ENCODE measurements around the gene CD3G. TPM values are rescaled to one million over a fixed set of nuclear protein-coding genes. Genes with fewer than 3 reads are reported as not detected.

The CD3G gene
- total RNA-seq, 6 donors from 2014 or later = 1.00 to 5.5 (median 1.9) TPM; not detected in 1

DNA sequence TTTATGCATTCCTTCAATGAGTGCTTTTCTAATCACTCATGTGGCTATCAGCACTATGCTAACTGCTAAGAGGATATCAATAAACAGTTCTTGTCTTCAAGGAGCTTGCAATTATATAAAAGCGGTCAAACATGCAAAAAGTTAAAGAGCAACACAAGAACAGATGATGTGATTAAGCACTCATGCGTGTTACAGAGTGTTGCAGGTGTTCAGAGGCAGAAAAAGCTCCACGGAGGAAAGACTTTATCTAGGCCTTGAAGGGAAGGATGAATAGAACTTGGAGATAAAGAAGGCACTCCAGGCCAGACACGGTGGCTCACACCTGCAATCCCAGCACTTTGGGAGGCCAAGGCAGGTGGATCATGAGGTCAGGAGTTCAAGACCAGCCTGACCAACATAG, 26.0 kb upstream of the CD3G start:
- ATAC-seq (ENCODE audit: low FRiP score in 2 of 2) (no peak), DNase-seq (no peak)
- Histone ChIP-seq H3K27me3 (no peaks in the 10 kb centered on the region), H3K4me1 (peaks cover 34 to 53% (median 44%) of the 10 kb centered on the region in 4 donors), H3K36me3 (no peaks in the 10 kb centered on the region), H3K4me3 (no peak overlapping the region), H3K9me3 (no peaks in the 10 kb centered on the region), H3K27ac (peak overlapping the region in 2 of 4 donors; percentile 32 to 35)
- WGBS, 2 donors = 67 to 82% methylated on average over 4 of the region's 4 CpGs
- TF ChIP-seq POLR2A (IDR thresholded peaks at IDR 0.05) (no peak), EP300 (IDR thresholded peaks at IDR 0.05) (no peak), POLR2AphosphoS5 (IDR thresholded peaks at IDR 0.05) (no peak)
- TF ChIP-seq, protein P1, sequence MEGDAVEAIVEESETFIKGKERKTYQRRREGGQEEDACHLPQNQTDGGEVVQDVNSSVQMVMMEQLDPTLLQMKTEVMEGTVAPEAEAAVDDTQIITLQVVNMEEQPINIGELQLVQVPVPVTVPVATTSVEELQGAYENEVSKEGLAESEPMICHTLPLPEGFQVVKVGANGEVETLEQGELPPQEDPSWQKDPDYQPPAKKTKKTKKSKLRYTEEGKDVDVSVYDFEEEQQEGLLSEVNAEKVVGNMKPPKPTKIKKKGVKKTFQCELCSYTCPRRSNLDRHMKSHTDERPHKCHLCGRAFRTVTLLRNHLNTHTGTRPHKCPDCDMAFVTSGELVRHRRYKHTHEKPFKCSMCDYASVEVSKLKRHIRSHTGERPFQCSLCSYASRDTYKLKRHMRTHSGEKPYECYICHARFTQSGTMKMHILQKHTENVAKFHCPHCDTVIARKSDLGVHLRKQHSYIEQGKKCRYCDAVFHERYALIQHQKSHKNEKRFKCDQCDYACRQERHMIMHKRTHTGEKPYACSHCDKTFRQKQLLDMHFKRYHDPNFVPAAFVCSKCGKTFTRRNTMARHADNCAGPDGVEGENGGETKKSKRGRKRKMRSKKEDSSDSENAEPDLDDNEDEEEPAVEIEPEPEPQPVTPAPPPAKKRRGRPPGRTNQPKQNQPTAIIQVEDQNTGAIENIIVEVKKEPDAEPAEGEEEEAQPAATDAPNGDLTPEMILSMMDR (IDR thresholded peaks at IDR 0.05) = no peak

DNA sequence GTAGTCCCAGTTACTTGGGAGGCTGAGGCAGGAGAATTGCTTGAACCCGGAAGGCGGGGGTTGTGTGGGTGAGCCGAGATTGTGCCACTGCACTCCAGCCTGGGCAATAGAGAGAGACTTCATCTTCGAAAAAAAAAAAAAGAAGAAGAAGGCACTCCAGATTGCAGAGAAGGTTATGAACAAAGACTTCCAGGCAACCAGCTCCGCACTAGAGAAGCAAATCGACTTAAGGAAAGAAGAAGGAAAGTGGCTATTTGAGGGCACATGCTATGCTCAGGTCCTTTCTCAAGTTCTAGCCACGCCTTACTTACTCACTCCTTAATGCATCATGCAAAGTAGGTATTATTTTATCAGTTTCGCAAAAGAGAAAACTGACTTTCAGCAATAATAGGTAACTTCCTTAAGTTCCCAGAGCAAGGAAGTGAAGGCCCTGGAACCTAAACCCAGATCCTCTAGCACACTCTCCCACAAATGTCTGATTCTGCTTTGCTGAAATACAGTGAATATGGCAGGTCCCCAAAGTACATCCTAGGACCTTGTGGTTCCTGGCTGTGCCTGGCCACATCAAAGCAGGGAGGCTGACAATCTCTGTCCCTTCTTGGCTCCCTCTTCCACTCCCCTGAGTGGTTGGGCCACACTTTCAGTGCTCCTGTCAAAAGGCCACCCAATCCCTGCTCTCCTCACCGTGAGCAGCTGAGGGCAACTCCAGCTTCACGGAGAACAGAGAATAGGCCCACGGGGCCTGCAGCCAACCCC, 25.4 kb upstream of the CD3G start:
- Histone ChIP-seq H3K27ac (peak overlapping the region; percentile 35 to 48 (median 42)), H3K27me3 (no peaks in the 10 kb centered on the region), H3K36me3 (no peaks in the 10 kb centered on the region), H3K9me3 (no peaks in the 10 kb centered on the region), H3K4me3 (no peak overlapping the region), H3K4me1 (peaks cover 34 to 53% (median 44%) of the 10 kb centered on the region in 4 donors)
- 52 to 76% methylated on average over 11 of the region's 11 CpGs for WGBS, 2 donors
- TF ChIP-seq POLR2A (IDR thresholded peaks at IDR 0.05) (no peak), POLR2AphosphoS5 (IDR thresholded peaks at IDR 0.05) (no peak), EP300 (IDR thresholded peaks at IDR 0.05) (no peak)
- TF ChIP-seq, protein P1 (IDR thresholded peaks at IDR 0.05) = no peak
- DNase-seq (no peak), ATAC-seq (ENCODE audit: low FRiP score in 2 of 2) (peak in 1 of 2 donors; percentile 33)

DNA sequence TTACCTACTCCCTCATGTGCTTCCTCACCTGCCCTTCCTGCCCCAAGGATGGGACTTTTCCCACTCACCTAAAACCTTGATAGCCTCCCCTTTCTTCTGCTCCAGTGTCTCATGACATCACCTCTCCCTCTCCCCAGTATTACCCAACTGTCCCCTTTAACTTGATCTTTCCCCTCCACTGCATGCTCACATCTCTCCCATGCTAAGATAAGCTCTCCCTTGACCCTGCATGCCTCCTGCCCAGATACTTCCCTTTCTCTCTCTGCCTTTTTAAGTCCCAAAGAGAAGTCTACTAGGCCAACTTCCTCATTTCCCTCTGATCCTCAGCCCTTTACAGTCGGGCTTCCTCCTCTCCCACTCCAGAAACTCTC, 24.8 kb upstream of the CD3G start:
- 18 to 50% methylated on average over 1 of the region's 1 CpG for WGBS, 2 donors
- peaks cover 34 to 53% (median 42%) of the 10 kb centered on the region in 4 donors for H3K4me1 ChIP-seq
- H3K27me3 ChIP-seq = no peaks in the 10 kb centered on the region
- H3K36me3 ChIP-seq = no peaks in the 10 kb centered on the region
- no peak overlapping the region for H3K4me3 ChIP-seq
- peak in 1 of 2 donors; percentile 37 for DNase-seq
- no peaks in the 10 kb centered on the region for H3K9me3 ChIP-seq
- peak overlapping the region; percentile 35 to 48 (median 42) for H3K27ac ChIP-seq
- TF ChIP-seq EP300 (IDR thresholded peaks at IDR 0.05) (no peak), POLR2AphosphoS5 (IDR thresholded peaks at IDR 0.05) (no peak), POLR2A (IDR thresholded peaks at IDR 0.05) (no peak)
- TF ChIP-seq, protein P1 (IDR thresholded peaks at IDR 0.05) = no peak
- peak; percentile 64 for ATAC-seq (ENCODE audit: low FRiP score in 2 of 2)

DNA sequence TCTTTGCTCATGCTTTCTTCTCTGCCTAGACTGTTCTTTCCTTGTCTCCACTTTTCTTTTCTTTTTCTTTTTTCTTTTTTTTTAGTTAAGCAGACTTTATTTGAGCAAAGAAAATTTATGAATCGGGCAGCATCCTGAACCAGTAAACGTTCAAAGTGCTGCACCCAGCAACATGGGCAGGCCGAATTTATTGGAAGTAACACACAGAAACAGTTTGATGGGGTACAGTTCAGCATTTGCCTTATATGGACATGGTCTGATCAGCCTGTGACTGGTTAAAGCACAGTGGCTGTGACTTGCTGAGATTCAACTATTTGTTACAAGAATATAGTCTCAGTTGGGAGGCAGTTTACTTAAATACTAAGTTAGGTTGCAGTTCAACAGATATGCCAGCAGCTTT, 23.6 kb upstream of the CD3G start:
- H3K9me3 ChIP-seq = no peaks in the 10 kb centered on the region
- no peaks in the 10 kb centered on the region for H3K27me3 ChIP-seq
- ATAC-seq (ENCODE audit: low FRiP score in 2 of 2) (no peak), DNase-seq (no peak)
- peaks cover 31 to 45% (median 36%) of the 10 kb centered on the region in 4 donors for H3K4me1 ChIP-seq
- no peak overlapping the region for H3K27ac ChIP-seq
- no peak for TF ChIP-seq POLR2A (IDR thresholded peaks at IDR 0.05)
- TF ChIP-seq POLR2AphosphoS5 (IDR thresholded peaks at IDR 0.05) = no peak
- no peak for TF ChIP-seq EP300 (IDR thresholded peaks at IDR 0.05)
- TF ChIP-seq, protein P1 (IDR thresholded peaks at IDR 0.05) = no peak
- H3K4me3 ChIP-seq = no peak overlapping the region
- H3K36me3 ChIP-seq = no peaks in the 10 kb centered on the region
- 87 to 96% methylated on average over 3 of the region's 3 CpGs for WGBS, 2 donors

All from upper lobe of left lung (tissue), 6 donors.